A549 (cell line): ENCODE measurements around the gene RAP1GAP2.

ENCODE experiments used
- BHLHE40 ChIP-seq: IDR thresholded peaks from 2 replicates; pipeline ENCODE4 v1.6.1; 2012; ENCODE audit warnings: low read depth, low read length, inconsistent platforms
- CTCF ChIP-seq: fragments of >200 bp; sonication (Bioruptor Twin); formaldehyde crosslinking; IDR thresholded peaks from 3 replicates; pipeline ENCODE4 v1.5.1; 2016
- EP300 ChIP-seq, 2 experiments: fragments of >200 bp; sonication (Bioruptor Twin); formaldehyde crosslinking; IDR thresholded peaks; 2 replicates in 1 of 2; 3 replicates in 1 of 2; pipeline ENCODE4 v1.6.1; 2016 to 2017
- POLR2A ChIP-seq: IDR thresholded peaks from 2 replicates; pipeline ENCODE4 v1.6.1; 2012; ENCODE audit warnings: mild to moderate bottlenecking, low read length
- RCOR1 ChIP-seq: fragments of 150-350 bp; IDR thresholded peaks from 2 replicates; pipeline ENCODE4 v1.6.1; 2014; ENCODE audit warnings: antibody characterized with exemption, low read length, low read depth
- SMC3 ChIP-seq: fragments of >200 bp; sonication (Bioruptor Twin); formaldehyde crosslinking; IDR thresholded peaks from 3 replicates; pipeline ENCODE4 v1.6.1; 2018; ENCODE audit warnings: inconsistent platforms
- ZFP36 ChIP-seq: fragments of 450-650 bp; IDR thresholded peaks from 2 replicates; pipeline ENCODE4 v1.6.1; 2014; ENCODE audit warnings: borderline replicate concordance; ENCODE audit not compliant: partially characterized antibody

DNA sequence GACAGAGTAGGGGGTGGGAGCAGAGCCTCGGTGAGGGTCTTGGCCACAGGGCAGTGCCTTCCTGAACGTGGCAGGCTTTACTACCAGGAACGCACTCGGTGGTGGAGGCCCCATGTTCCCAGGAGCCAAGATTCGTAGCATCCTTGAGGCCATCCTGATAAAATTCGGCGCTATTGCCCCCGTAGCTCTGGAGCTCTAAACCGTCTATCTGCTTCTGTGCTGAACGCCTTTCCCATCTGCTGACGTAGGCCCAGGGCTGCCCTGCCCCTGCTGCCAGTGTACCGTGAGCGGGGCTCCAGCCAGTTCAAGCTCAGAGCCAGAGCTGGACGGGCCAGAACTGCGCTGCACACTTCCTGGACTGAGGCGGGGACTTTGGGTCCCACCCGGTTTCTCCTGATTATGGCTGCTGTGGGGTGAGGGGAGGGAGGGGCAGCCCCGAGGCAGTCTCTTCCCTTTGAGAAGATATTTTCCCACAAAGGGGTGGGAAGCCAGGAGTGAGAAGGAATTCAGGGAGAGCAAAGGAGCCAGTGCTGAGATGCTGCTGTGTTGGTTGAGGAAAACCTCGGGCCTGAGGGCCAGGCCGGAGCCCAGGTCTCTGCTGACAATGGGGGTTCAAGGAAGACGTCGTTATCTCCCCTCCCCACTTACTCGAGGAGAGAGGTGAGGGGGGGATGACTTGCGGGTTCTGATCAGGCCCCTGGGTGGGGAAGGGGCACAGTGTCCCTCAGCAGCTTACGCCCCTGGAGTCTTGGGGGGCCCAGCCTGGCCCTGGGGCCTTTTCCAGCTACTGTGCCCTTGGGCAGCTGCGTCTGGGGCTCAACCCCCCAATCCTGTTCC lies 237.7 kb downstream of the RAP1GAP2 start:
- no peak for TF ChIP-seq POLR2A
- no peak for TF ChIP-seq CTCF
- no peak for TF ChIP-seq SMC3
- TF ChIP-seq BHLHE40 = no peak
- no peak for TF ChIP-seq RCOR1
- TF ChIP-seq EP300 (IDR thresholded peaks at IDR 0.05) = no peak
- TF ChIP-seq ZFP36 = no peak
